HT1080 (cell line): ENCODE data around the gene BRMS1L. TPM values are rescaled to one million over a fixed set of nuclear protein-coding genes. Genes with fewer than 3 reads are reported as not detected.

Source experiments
- total RNA-seq: library from RNA; depleted of rRNA; stranded (reverse); fragments of >200 nt; shearing (Covaris generic); gene quantifications from 2 replicates; pipeline ENCODE4 v1.2.3, GENCODE V29; 2014; rRNA removed

Gene BRMS1L
- total RNA-seq, 1 experiment from 2014 or later = 6.6 TPM

Other genes starting within 250 kb of the BRMS1L start
- 11.8 TPM in 2 replicates for gene RALGAPA1, start 17.0 kb upstream of the BRMS1L start, total RNA-seq